ENCODE results near the gene DESI1.
"Not testable (repeated sequence)": the region's sequence is repeated elsewhere in the genome, so short reads cannot be mapped to it uniquely, and the experiment has no call there.

DESI1 gene

DNA sequence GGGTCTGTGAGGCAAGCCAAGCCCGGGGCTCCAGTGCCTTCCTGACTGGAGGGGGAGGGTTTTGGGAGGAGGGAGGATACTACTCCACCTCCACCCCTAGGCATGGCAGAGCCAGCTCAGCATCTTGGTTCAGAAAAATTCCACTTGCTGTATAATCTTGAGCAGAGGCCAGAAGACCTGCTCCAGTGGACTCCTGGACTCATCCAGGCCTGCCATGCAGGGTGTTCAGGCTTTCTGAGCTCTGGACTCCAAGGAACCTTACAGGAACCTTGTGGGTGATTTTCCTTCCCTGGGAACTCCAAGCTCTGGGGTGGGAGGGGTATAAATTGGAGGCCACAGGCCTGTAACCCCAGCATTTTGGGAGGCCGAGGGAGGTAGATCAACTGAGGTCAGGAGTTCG, 50.6 kb downstream of the DESI1 start:
- no peaks in the 10 kb centered on the region for H3K9me3 ChIP-seq (ENCODE audit: control insufficient read depth in 1 of 2, low read length in 2 of 2)
- no peaks in the 10 kb centered on the region for H3K27me3 ChIP-seq (ENCODE audit: low read depth, low read length)
- H3K4me3 ChIP-seq (ENCODE audit: low read depth in 1 of 2, low read length in 2 of 2): no peak overlapping the region
- no peaks in the 10 kb centered on the region for H3K36me3 ChIP-seq (ENCODE audit: control insufficient read depth in 1 of 2, insufficient read depth in 2 of 2, low read length in 2 of 2)
- H3K27ac ChIP-seq (ENCODE audit: low read length): no peak overlapping the region
- peaks cover 0 to 13% of the 10 kb centered on the region in 2 donors for H3K4me1 ChIP-seq (ENCODE audit: control insufficient read depth in 1 of 2, insufficient read depth in 2 of 2, low read length in 2 of 2)

DNA sequence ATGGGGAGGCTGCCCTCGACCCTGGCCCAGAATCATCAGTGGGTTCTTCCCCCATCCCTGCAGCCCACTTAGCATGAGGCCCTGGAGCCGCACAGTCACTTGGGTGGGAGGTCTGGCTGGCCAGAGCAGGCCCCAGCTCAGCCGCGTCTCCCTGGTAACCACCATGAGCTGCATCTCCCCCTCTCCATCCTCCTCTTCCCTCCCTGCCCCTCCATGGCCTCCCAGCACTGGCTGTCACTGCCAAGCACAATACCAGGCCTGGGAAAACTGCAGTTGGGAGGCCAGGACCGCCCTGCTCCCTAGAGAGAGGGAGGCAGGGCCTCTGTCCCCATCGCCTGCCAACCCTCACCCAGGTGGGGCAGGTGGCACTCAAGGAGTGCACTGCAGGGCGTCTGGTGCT, 52.0 kb downstream of the DESI1 start:
- Histone ChIP-seq H3K27ac (ENCODE audit: low read length) (no peak overlapping the region), H3K4me1 (ENCODE audit: control insufficient read depth in 1 of 2, insufficient read depth in 2 of 2, low read length in 2 of 2) (peaks cover 0 to 5% of the 10 kb centered on the region in 2 donors), H3K9me3 (ENCODE audit: control insufficient read depth in 1 of 2, low read length in 2 of 2) (no peaks in the 10 kb centered on the region), H3K36me3 (ENCODE audit: control insufficient read depth in 1 of 2, insufficient read depth in 2 of 2, low read length in 2 of 2) (no peaks in the 10 kb centered on the region), H3K27me3 (ENCODE audit: low read depth, low read length) (no peaks in the 10 kb centered on the region), H3K4me3 (ENCODE audit: low read depth in 1 of 2, low read length in 2 of 2) (no peak overlapping the region)

DNA sequence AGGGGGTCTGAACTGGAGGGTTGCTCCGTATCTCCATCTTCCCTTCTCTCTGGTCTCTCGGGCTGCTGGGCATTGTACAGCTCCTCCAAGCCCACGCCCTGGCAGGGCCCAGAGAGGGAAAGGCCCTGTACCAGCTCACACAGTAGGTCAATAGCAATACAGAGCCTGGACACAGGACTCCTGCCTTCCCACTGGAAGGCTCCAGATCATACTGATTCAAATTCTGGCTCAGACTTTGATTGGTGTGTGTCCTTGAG, 53.4 kb downstream of the DESI1 start:
- H3K27ac ChIP-seq (ENCODE audit: low read length): no peak overlapping the region
- H3K4me1 ChIP-seq (ENCODE audit: control insufficient read depth in 1 of 2, insufficient read depth in 2 of 2, low read length in 2 of 2): peaks cover 0 to 5% of the 10 kb centered on the region in 2 donors
- H3K27me3 ChIP-seq (ENCODE audit: low read depth, low read length): no peaks in the 10 kb centered on the region
- H3K4me3 ChIP-seq (ENCODE audit: low read depth in 1 of 2, low read length in 2 of 2): no peak overlapping the region
- H3K9me3 ChIP-seq (ENCODE audit: control insufficient read depth in 1 of 2, low read length in 2 of 2): no peaks in the 10 kb centered on the region
- H3K36me3 ChIP-seq (ENCODE audit: control insufficient read depth in 1 of 2, insufficient read depth in 2 of 2, low read length in 2 of 2): no peaks in the 10 kb centered on the region

DNA sequence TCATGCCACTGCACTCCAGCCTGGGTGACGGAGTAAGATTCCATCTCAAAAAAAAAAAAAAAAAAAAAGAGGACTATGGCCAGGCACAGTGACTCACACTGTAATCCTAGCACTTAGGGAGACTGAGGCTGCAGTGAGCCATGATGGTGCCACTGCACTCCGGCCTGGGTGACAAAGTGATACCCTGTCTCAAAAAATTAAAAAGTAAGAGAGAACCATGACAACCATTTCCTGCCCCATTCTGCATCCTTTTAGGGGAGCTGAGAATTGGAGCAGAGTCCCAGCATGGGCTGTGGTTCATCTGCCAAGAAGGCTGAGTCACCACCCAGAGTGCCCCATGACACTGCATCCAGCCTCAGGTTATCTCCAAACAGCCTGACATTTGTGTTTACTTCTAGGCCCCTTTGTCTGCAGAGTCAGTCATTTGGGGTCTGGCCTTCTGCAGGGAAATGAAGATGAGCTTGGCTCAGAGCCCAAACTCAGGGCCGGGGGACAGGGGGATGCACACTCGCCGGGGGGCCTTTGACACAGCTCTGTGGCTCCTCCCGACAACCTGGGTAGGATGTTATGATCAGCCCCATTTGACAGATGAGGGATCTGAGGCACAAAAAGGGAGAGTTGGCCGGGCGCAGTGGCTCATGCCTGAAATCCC, 55.3 kb downstream of the DESI1 start:
- Histone ChIP-seq H3K4me1 (ENCODE audit: control insufficient read depth in 1 of 2, insufficient read depth in 2 of 2, low read length in 2 of 2) (peaks cover 0 to 14% of the 10 kb centered on the region in 2 donors), H3K4me3 (ENCODE audit: low read depth in 1 of 2, low read length in 2 of 2) (no peak overlapping the region), H3K27me3 (ENCODE audit: low read depth, low read length) (no peaks in the 10 kb centered on the region), H3K9me3 (ENCODE audit: control insufficient read depth in 1 of 2, low read length in 2 of 2) (no peaks in the 10 kb centered on the region), H3K27ac (ENCODE audit: low read length) (no peak overlapping the region), H3K36me3 (ENCODE audit: control insufficient read depth in 1 of 2, insufficient read depth in 2 of 2, low read length in 2 of 2) (no peaks in the 10 kb centered on the region)

DNA sequence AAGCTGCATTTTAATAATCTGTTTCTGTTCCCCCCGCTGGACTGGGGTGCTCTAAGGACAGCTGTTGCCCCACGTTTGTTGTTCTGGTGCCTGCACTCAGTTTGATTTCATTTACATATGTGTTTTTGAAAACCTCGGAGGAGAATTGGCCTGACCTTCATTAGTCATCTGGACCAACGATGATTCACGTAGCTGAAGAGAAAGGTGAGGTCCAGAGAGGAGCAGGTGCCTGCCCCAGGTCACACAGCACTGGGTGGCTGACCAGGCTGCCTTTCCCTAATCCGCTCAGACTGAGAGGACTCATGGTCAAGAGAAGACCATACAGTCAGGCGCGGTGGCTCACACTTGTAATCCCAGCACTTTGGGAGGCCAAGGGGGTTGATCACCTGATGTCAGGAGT, 56.3 kb downstream of the DESI1 start:
- H3K27me3 ChIP-seq (ENCODE audit: low read depth, low read length): no peaks in the 10 kb centered on the region
- no peaks in the 10 kb centered on the region for H3K9me3 ChIP-seq (ENCODE audit: control insufficient read depth in 1 of 2, low read length in 2 of 2)
- peaks cover 0 to 14% of the 10 kb centered on the region in 2 donors for H3K4me1 ChIP-seq (ENCODE audit: control insufficient read depth in 1 of 2, insufficient read depth in 2 of 2, low read length in 2 of 2)
- H3K4me3 ChIP-seq (ENCODE audit: low read depth in 1 of 2, low read length in 2 of 2): no peak overlapping the region
- no peak overlapping the region for H3K27ac ChIP-seq (ENCODE audit: low read length)
- no peaks in the 10 kb centered on the region for H3K36me3 ChIP-seq (ENCODE audit: control insufficient read depth in 1 of 2, insufficient read depth in 2 of 2, low read length in 2 of 2)

DNA sequence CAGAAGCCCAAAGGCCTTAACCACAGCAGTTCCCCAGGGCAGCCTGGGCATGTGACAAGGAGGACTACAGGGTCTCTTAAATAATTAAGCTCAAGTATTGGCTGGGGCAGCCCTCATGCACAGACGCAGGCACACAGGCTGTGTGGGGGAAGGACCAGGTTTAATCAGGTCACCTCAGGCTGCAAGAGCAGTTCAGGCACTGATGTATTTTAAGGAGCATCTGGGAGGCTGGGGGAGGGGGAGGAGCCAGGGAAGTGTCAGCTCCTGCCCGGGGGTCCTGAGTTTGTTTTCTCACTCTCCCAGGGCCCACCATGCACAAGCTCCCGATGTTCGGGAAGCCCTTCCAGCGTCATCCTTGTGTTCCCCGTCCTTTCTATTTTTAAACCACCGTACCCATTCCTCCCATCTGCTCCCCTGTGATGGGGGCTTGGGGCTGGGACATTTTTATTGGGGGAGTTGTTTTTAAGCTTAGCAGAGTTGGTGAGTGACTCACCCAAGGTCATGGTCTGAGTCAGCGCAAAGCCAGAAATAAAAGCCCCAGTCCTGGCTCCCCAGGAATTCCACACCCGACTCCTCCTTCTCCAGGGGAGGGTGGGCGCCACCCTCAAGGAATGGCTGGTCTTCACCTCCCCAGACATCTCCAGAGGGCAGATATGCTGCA, 57.7 kb downstream of the DESI1 start:
- Histone ChIP-seq H3K9me3 (ENCODE audit: control insufficient read depth in 1 of 2, low read length in 2 of 2) (no peaks in the 10 kb centered on the region), H3K36me3 (ENCODE audit: control insufficient read depth in 1 of 2, insufficient read depth in 2 of 2, low read length in 2 of 2) (no peaks in the 10 kb centered on the region), H3K27me3 (ENCODE audit: low read depth, low read length) (no peaks in the 10 kb centered on the region), H3K27ac (ENCODE audit: low read length) (no peak overlapping the region), H3K4me1 (ENCODE audit: control insufficient read depth in 1 of 2, insufficient read depth in 2 of 2, low read length in 2 of 2) (peaks cover 0 to 14% of the 10 kb centered on the region in 2 donors), H3K4me3 (ENCODE audit: low read depth in 1 of 2, low read length in 2 of 2) (no peak overlapping the region)

DNA sequence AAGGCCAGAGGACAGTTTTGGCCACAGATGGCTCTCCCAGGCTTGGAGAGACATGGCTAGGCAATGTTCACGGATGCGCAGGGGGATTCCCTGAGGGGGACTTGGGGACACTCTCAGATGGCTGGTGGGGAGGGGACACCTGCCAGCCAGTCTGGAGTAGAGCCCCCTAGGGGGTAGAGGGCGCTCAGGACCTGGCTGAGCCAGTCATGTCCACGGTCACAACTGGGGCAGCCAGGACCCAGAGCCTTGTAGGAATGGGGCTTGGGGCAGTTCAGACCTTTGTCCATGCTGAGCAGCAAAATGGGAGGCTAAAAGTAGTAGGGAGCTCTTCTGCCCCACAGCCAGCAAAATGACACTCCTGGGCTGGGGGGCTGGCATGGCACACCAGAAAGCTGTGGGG, 58.4 kb downstream of the DESI1 start:
- no peak overlapping the region for H3K27ac ChIP-seq (ENCODE audit: low read length)
- no peaks in the 10 kb centered on the region for H3K36me3 ChIP-seq (ENCODE audit: control insufficient read depth in 1 of 2, insufficient read depth in 2 of 2, low read length in 2 of 2)
- H3K4me3 ChIP-seq (ENCODE audit: low read depth in 1 of 2, low read length in 2 of 2): no peak overlapping the region
- peaks cover 0 to 14% of the 10 kb centered on the region in 2 donors for H3K4me1 ChIP-seq (ENCODE audit: control insufficient read depth in 1 of 2, insufficient read depth in 2 of 2, low read length in 2 of 2)
- no peaks in the 10 kb centered on the region for H3K27me3 ChIP-seq (ENCODE audit: low read depth, low read length)
- no peaks in the 10 kb centered on the region for H3K9me3 ChIP-seq (ENCODE audit: control insufficient read depth in 1 of 2, low read length in 2 of 2)

DNA sequence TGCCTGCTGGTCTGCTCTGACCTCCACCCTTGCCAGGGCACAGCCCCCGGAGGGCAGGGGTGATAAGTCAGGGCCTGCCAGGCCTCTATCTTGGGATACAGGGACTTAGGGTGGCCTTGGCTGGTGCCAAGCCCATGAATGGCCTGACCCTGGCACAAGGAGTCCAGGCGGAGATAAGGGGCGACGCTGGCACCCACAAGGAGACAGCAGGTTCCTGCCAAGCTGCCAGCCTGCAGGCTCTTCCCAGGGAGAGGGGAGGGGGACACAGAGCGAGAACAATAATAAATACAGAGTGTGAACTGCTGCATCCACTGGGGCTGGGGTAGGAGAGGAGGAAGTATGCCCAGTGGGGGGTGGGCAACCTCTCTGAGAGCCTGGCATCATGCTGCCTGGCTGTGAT, 59.1 kb downstream of the DESI1 start:
- Histone ChIP-seq H3K4me1 (ENCODE audit: control insufficient read depth in 1 of 2, insufficient read depth in 2 of 2, low read length in 2 of 2) (peaks cover 0 to 14% of the 10 kb centered on the region in 2 donors), H3K27me3 (ENCODE audit: low read depth, low read length) (no peaks in the 10 kb centered on the region), H3K27ac (ENCODE audit: low read length) (no peak overlapping the region), H3K36me3 (ENCODE audit: control insufficient read depth in 1 of 2, insufficient read depth in 2 of 2, low read length in 2 of 2) (no peaks in the 10 kb centered on the region), H3K4me3 (ENCODE audit: low read depth in 1 of 2, low read length in 2 of 2) (peak overlapping the region in 1 of 2 donors; percentile 54), H3K9me3 (ENCODE audit: control insufficient read depth in 1 of 2, low read length in 2 of 2) (no peaks in the 10 kb centered on the region)

DNA sequence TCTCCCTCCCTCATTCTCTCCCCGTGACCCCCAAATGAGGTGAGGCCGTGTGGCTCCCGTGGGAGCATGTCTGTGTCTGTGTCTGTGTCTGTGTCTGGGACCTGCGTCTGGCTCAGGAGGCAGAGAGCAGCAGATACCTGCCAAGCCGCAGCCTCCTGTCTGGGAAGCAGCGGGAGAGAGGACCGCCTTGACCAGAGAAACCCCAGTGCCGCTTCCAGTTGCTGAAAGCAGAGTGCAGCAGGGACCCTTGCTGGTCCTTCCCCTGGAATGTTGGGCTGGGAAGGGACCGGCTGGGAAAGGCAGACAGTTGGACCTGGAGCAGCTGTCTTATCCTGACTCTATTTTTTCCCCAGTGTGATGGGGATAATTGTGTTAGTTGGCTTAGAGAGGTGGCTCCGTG, 59.5 kb downstream of the DESI1 start:
- Histone ChIP-seq H3K9me3 (ENCODE audit: control insufficient read depth in 1 of 2, low read length in 2 of 2) (no peaks in the 10 kb centered on the region), H3K4me3 (ENCODE audit: low read depth in 1 of 2, low read length in 2 of 2) (peak overlapping the region; percentile 42 to 54), H3K4me1 (ENCODE audit: control insufficient read depth in 1 of 2, insufficient read depth in 2 of 2, low read length in 2 of 2) (peaks cover 0 to 14% of the 10 kb centered on the region in 2 donors), H3K36me3 (ENCODE audit: control insufficient read depth in 1 of 2, insufficient read depth in 2 of 2, low read length in 2 of 2) (no peaks in the 10 kb centered on the region), H3K27me3 (ENCODE audit: low read depth, low read length) (no peaks in the 10 kb centered on the region), H3K27ac (ENCODE audit: low read length) (no peak overlapping the region)

DNA sequence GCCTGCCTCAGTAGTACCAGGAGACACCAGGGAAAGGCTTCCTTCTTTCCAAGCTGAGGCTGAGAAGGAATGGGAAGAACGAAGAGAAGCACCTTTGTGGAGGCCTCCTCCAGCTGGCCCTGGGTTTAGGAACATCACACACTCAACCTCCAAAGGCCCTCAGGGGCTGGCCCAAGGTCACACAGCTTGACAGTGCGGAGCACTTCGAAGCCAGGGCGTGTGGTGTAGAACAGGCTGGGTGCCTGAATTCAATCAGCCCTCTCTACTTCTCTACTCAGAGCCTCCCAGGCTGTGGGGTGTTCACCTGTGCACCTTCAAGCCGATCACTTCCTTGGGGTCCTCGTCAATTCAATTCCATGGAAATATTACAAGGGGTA, 60.8 kb downstream of the DESI1 start:
- Histone ChIP-seq H3K27ac (ENCODE audit: low read length) (no peak overlapping the region), H3K9me3 (ENCODE audit: control insufficient read depth in 1 of 2, low read length in 2 of 2) (no peaks in the 10 kb centered on the region), H3K27me3 (ENCODE audit: low read depth, low read length) (no peaks in the 10 kb centered on the region), H3K4me3 (ENCODE audit: low read depth in 1 of 2, low read length in 2 of 2) (no peak overlapping the region), H3K36me3 (ENCODE audit: control insufficient read depth in 1 of 2, insufficient read depth in 2 of 2, low read length in 2 of 2) (no peaks in the 10 kb centered on the region), H3K4me1 (ENCODE audit: control insufficient read depth in 1 of 2, insufficient read depth in 2 of 2, low read length in 2 of 2) (peaks cover 0 to 9% of the 10 kb centered on the region in 2 donors)

DNA sequence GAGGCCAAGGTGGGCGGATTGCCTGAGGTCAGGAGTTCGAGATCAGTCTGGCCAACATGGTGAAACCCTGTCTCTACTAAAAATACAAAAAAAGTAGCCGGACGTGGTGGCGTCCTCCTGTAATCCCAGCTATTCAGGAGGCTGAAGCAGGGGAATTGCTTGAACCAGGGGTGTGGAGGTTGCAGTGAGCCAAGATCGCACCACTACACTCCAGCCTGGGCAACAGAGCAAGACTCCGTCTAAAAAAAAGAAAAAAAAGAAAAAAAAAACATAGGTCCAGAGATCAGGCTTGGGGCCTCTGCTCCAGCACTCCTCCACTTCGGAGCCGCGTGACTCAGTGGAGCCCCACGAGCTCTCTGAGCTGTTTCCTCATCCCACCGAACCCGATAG, 62.6 kb downstream of the DESI1 start:
- H3K4me1 ChIP-seq (ENCODE audit: control insufficient read depth in 1 of 2, insufficient read depth in 2 of 2, low read length in 2 of 2); H3K36me3 ChIP-seq (ENCODE audit: control insufficient read depth in 1 of 2, insufficient read depth in 2 of 2, low read length in 2 of 2); H3K4me3 ChIP-seq (ENCODE audit: low read depth in 1 of 2, low read length in 2 of 2); H3K9me3 ChIP-seq (ENCODE audit: control insufficient read depth in 1 of 2, low read length in 2 of 2); H3K27me3 ChIP-seq (ENCODE audit: low read depth, low read length); H3K27ac ChIP-seq (ENCODE audit: low read length): not testable (repeated sequence)

All from muscle layer of duodenum (tissue), 2 donors.